Endothelial cell of umbilical vein (primary cell): ENCODE data around the gene PILRB. TPM values are rescaled to one million over a fixed set of nuclear protein-coding genes. Genes with fewer than 3 reads are reported as not detected.

Source experiments
- BruUV-seq: library from RNA; stranded (reverse); fragments of 400-500 nt; replicated peaks from 2 replicates; lab custom pipeline; 2021; lab: Mats Ljungman, UMichigan
- CTCF ChIA-PET: fragments of 300-600, 350-600 bp; sonication (Branson Sonifier 250); formaldehyde crosslinking; loops from one replicate; lab custom pipeline; 2021; ENCODE audit warnings: antibody characterized with exemption, inconsistent platforms; lab: Charles Lee
- POLR2A ChIA-PET: fragments of 300-600, 350-600 bp; sonication (Branson Sonifier 250); formaldehyde crosslinking; loops from one replicate; lab custom pipeline; 2021; ENCODE audit warnings: antibody characterized with exemption, inconsistent platforms; lab: Charles Lee
- DNase-seq: peaks from one replicate; pipeline ENCODE4 v3.0.0-alpha.2; 2011; ENCODE audit warnings: low read depth, low spot score
- FAIRE-seq: peaks from 2 replicates; lab custom pipeline; 2011; peaks lifted over from hg19 to GRCh38; lab: Jason Lieb, UNC
- H2AFZ ChIP-seq: 2 replicates; pipeline ENCODE4 v1.6.0; 2012; ENCODE audit warnings: low read depth, low read length, control low read depth, inconsistent platforms
- H3K27ac ChIP-seq: 2 replicates; pipeline ENCODE4 v1.5.1; 2011; ENCODE audit warnings: low read depth, mild to moderate bottlenecking, control low read depth, low read length, moderate library complexity; ENCODE audit not compliant: insufficient read depth
- H3K27me3 ChIP-seq, 2 experiments: 2 replicates each; pipeline versions ENCODE4 v1.6.0 to v1.6.1; 2011; ENCODE audit warnings: low read length in 2 of 2, mixed read lengths in 1 of 2; ENCODE audit not compliant: control insufficient read depth in 2 of 2, insufficient read depth in 2 of 2
- H3K36me3 ChIP-seq, 2 experiments: 2 replicates in 1 of 2; 3 replicates in 1 of 2; pipeline ENCODE4 v1.5.1; 2011; ENCODE audit warnings: low read length in 2 of 2, mild to moderate bottlenecking in 1 of 2, moderate library complexity in 1 of 2; ENCODE audit not compliant: control insufficient read depth in 2 of 2, insufficient read depth in 2 of 2; ENCODE audit errors: extremely low read depth in 1 of 2
- H3K4me1 ChIP-seq: 3 replicates; pipeline ENCODE4 v1.5.1; 2011; ENCODE audit warnings: mild to moderate bottlenecking, low read length; ENCODE audit not compliant: control insufficient read depth, insufficient read depth; ENCODE audit errors: extremely low read depth
- H3K4me2 ChIP-seq: 2 replicates; pipeline ENCODE4 v1.6.1; 2011; ENCODE audit warnings: low read length, control low read depth, mixed read lengths; ENCODE audit not compliant: insufficient read depth
- H3K4me3 ChIP-seq, 3 experiments: fragments of 200-600 bp in 1 of 3; sonication (generic), shearing (Covaris generic) in 1 of 3; replicated peaks in 1 of 3; 2 replicates each; pipeline ENCODE4 v1.5.1; 2011 to 2016; ENCODE audit warnings: control low read depth in 3 of 3, low read length in 3 of 3, mild to moderate bottlenecking in 2 of 3, inconsistent platforms in 1 of 3, low read depth in 1 of 3, moderate library complexity in 1 of 3; ENCODE audit not compliant: insufficient read depth in 1 of 3
- H3K79me2 ChIP-seq: 2 replicates; pipeline ENCODE4 v1.6.0; 2012; ENCODE audit warnings: low read length, inconsistent platforms; ENCODE audit not compliant: control insufficient read depth, insufficient read depth
- H3K9ac ChIP-seq: replicated peaks from 2 replicates; pipeline ENCODE3; 2011; ENCODE audit warnings: low read length, control low read depth; ENCODE audit not compliant: insufficient read depth; ENCODE audit errors: extremely low read depth
- H3K9me1 ChIP-seq: replicated peaks from 3 replicates; pipeline ENCODE4 v1.6.0; 2011; ENCODE audit warnings: mild to moderate bottlenecking, low read length; ENCODE audit not compliant: control insufficient read depth, insufficient read depth; ENCODE audit errors: extremely low read depth
- H3K9me3 ChIP-seq: replicated peaks from 2 replicates; pipeline ENCODE4 v1.5.1; 2012; ENCODE audit warnings: low read length, inconsistent platforms; ENCODE audit not compliant: control insufficient read depth, insufficient read depth
- H4K20me1 ChIP-seq: replicated peaks from 2 replicates; pipeline ENCODE3; 2011; ENCODE audit warnings: mild to moderate bottlenecking, low read length; ENCODE audit not compliant: control insufficient read depth, insufficient read depth; ENCODE audit errors: extremely low read depth
- EZH2 ChIP-seq: IDR thresholded peaks from 2 replicates; pipeline ENCODE4 v1.6.1; 2012; ENCODE audit warnings: borderline replicate concordance, low read depth, mild to moderate bottlenecking, moderate library complexity, low read length, inconsistent platforms; ENCODE audit not compliant: severe bottlenecking
- FOS ChIP-seq: IDR thresholded peaks from 2 replicates; pipeline ENCODE4 v1.6.1; 2011; ENCODE audit warnings: mild to moderate bottlenecking, low read length, moderate library complexity, borderline replicate concordance; ENCODE audit not compliant: insufficient read depth
- GATA2 ChIP-seq: IDR thresholded peaks from 2 replicates; pipeline ENCODE4 v1.7.0; 2011; ENCODE audit warnings: low read depth, mild to moderate bottlenecking, moderate library complexity, mixed read lengths, low read length; ENCODE audit not compliant: insufficient read length, insufficient read depth
- JUN ChIP-seq: IDR thresholded peaks from 2 replicates; pipeline ENCODE4 v1.6.1; 2011; ENCODE audit warnings: borderline replicate concordance, low read depth; ENCODE audit not compliant: insufficient read length, insufficient read depth
- MYC ChIP-seq: IDR thresholded peaks from one replicate; pipeline ENCODE4 v1.6.1; 2011; ENCODE audit warnings: mild to moderate bottlenecking, low read depth, low read length
- POLR2A ChIP-seq: IDR thresholded peaks from 2 replicates; pipeline ENCODE4 v1.6.1; 2012; ENCODE audit warnings: low read depth, mild to moderate bottlenecking, control low read depth, low read length
- POLR2AphosphoS5 ChIP-seq: IDR thresholded peaks from 2 replicates; pipeline ENCODE4 v1.6.1; 2012; ENCODE audit warnings: low read depth, mild to moderate bottlenecking, control low read depth, low read length, moderate library complexity; ENCODE audit not compliant: insufficient read depth
- dilution Hi-C: fragments of 300-500 bp; cut with MboI; formaldehyde crosslinking; loops from one replicate; pipeline ENCODE4 v1.15.0; 2019; ENCODE audit warnings: low sequenced_read_pairs; ENCODE audit not compliant: extremely low pct_ligation_motif_present
- intact Hi-C: fragments of 100-400 bp; cut with micrococcal nuclease; formaldehyde crosslinking; loops from one replicate; pipeline ENCODE4 v1.10.0; 2022
- polyA plus RNA-seq, 4 experiments: library from polyadenylated mRNA; depleted of rRNA in 3 of 4; stranded (reverse) in 3 of 4; unstranded in 1 of 4; fragments of >200 nt; gene quantifications; 2 replicates each; pipeline versions ENCODE4 v1.2.1 to v1.2.3, GENCODE V29; 2011 to 2012; ENCODE audit warnings: missing spikeins in 1 of 4
- total RNA-seq: library from RNA; stranded (reverse); gene quantifications from 2 replicates; pipeline ENCODE4 v1.2.3, GENCODE V29; 2021
- TF ChIP-seq, protein P1 (sequence below), 2 donors: IDR thresholded peaks; 1 replicate in 1 of 2; 2 replicates in 1 of 2; pipeline ENCODE4 v1.5.1; 2011; ENCODE audit warnings: low read length in 2 of 2, mild to moderate bottlenecking in 2 of 2, moderate library complexity in 2 of 2, control low read depth in 1 of 2, inconsistent platforms in 1 of 2, low read depth in 1 of 2; ENCODE audit not compliant: insufficient read depth in 1 of 2; ENCODE audit errors: extremely low read depth in 1 of 2
- TF ChIP-seq, protein P2 (sequence below): IDR thresholded peaks from 2 replicates; pipeline ENCODE4 v1.6.1; 2011; ENCODE audit not compliant: insufficient read depth, insufficient read length

PILRB gene
- total and polyA plus RNA-seq, 2 donors (not counting 3 experiments of a cell fraction or from before 2014, with no cell fraction given), result 42.5 to 45.2 TPM

DNA sequence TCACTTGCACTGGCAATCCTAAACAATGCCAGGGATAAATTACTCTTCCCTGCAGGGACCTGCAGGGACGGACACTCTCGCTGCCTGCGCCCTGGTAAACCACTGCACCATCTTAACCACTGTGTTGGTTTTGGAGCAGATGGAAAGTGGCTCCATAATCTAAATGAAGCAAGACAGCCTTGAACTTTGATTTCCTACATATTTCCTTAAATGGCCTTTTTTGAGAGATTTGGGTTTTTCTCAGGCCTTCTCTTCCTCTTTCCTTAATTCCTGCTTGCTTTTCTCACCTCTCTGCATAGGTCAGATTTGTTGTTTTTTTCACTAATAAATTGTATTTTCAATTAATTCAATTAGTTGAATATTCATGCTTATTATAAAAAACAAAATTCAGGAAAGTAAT, 18.1 kb downstream of the PILRB start:
- dilution Hi-C loops (no loop called here), intact Hi-C loops (no loop called here)
- no peaks in the 10 kb centered on the region for H4K20me1 ChIP-seq
- H3K9me1 ChIP-seq, result no peaks in the 10 kb centered on the region
- H3K27me3 ChIP-seq, result no peaks in the 10 kb centered on the region
- no peak overlapping the region for H3K4me3 ChIP-seq
- peaks cover 4% of the 10 kb centered on the region for H3K4me1 ChIP-seq
- no peak for FAIRE-seq
- H3K27ac ChIP-seq, result no peak overlapping the region
- no TSS peak for BruUV-seq
- no peaks in the 10 kb centered on the region for H3K9me3 ChIP-seq
- H3K36me3 ChIP-seq, result no peaks in the 10 kb centered on the region
- no peak for DNase-seq
- no peak for TF ChIP-seq FOS
- no peak for TF ChIP-seq MYC
- TF ChIP-seq POLR2A, result no peak
- TF ChIP-seq, protein P1, sequence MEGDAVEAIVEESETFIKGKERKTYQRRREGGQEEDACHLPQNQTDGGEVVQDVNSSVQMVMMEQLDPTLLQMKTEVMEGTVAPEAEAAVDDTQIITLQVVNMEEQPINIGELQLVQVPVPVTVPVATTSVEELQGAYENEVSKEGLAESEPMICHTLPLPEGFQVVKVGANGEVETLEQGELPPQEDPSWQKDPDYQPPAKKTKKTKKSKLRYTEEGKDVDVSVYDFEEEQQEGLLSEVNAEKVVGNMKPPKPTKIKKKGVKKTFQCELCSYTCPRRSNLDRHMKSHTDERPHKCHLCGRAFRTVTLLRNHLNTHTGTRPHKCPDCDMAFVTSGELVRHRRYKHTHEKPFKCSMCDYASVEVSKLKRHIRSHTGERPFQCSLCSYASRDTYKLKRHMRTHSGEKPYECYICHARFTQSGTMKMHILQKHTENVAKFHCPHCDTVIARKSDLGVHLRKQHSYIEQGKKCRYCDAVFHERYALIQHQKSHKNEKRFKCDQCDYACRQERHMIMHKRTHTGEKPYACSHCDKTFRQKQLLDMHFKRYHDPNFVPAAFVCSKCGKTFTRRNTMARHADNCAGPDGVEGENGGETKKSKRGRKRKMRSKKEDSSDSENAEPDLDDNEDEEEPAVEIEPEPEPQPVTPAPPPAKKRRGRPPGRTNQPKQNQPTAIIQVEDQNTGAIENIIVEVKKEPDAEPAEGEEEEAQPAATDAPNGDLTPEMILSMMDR (IDR thresholded peaks at IDR 0.05; ENCODE audit: extremely low read depth in 1 of 2, insufficient read depth in 1 of 2, low read depth in 1 of 2, low read length in 2 of 2), result no peak
- no peak for TF ChIP-seq GATA2
- TF ChIP-seq, protein P2, sequence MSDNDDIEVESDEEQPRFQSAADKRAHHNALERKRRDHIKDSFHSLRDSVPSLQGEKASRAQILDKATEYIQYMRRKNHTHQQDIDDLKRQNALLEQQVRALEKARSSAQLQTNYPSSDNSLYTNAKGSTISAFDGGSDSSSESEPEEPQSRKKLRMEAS, result no peak
- TF ChIP-seq EZH2, result no peak
- no peak for TF ChIP-seq JUN
- TF ChIP-seq POLR2AphosphoS5, result no peak
- H3K9ac ChIP-seq, result no peak overlapping the region
- no peaks in the 10 kb centered on the region for H3K79me2 ChIP-seq
- no peak overlapping the region for H3K4me2 ChIP-seq
- POLR2A ChIA-PET, result no interaction called here
- H2AFZ ChIP-seq, result no peak overlapping the region
- CTCF ChIA-PET, result interaction anchor here (3.7 kb wide), 1 partner anchor 31 kb away, joined by 16 read pairs; no protein-coding TSS in a partner anchor
